Measurements from ENCODE around the gene RABGAP1L. TPM values are rescaled to one million over a fixed set of nuclear protein-coding genes. Genes with fewer than 3 reads are reported as not detected.
"Not testable (repeated sequence)": the region's sequence is repeated elsewhere in the genome, so short reads cannot be mapped to it uniquely, and the experiment has no call there.

Gene RABGAP1L
- total and polyA plus RNA-seq, 4 donors: 4.8 to 53.5 (median 18.8) TPM

GRCh38 chr1:174692313-174692712 is 533.0 kb downstream of the RABGAP1L start:
- H3K27ac ChIP-seq (ENCODE audit: low read depth in 1 of 2, low read length in 2 of 2): no peak overlapping the region
- H3K4me1 ChIP-seq (ENCODE audit: control insufficient read depth in 4 of 4, insufficient read depth in 4 of 4, low read length in 3 of 4): no peaks in the 10 kb centered on the region
- no peak for TF ChIP-seq RXRA (IDR thresholded peaks at IDR 0.05)
- TF ChIP-seq SP1 (IDR thresholded peaks at IDR 0.05): no peak
- TF ChIP-seq ZBTB33 (IDR thresholded peaks at IDR 0.05): no peak
- H3K9me3 ChIP-seq (ENCODE audit: control insufficient read depth in 4 of 4, low read length in 3 of 4): no peaks in the 10 kb centered on the region
- DNase-seq (ENCODE audit: low spot score): no peak
- no peak overlapping the region for H3K9ac ChIP-seq (ENCODE audit: low read depth in 1 of 2, low read length in 2 of 2)
- 97% methylated on average over 1 of the region's 1 CpG for WGBS
- no peaks in the 10 kb centered on the region for H3K36me3 ChIP-seq (ENCODE audit: control insufficient read depth in 4 of 4, insufficient read depth in 3 of 4, low read depth in 1 of 4, low read length in 3 of 4)
- no peak overlapping the region for H3K4me3 ChIP-seq (ENCODE audit: low read depth in 1 of 3, low read length in 3 of 3)
- no peaks in the 10 kb centered on the region for H3K27me3 ChIP-seq (ENCODE audit: control insufficient read depth in 4 of 4, insufficient read depth in 4 of 4, low read length in 3 of 4)

DNA sequence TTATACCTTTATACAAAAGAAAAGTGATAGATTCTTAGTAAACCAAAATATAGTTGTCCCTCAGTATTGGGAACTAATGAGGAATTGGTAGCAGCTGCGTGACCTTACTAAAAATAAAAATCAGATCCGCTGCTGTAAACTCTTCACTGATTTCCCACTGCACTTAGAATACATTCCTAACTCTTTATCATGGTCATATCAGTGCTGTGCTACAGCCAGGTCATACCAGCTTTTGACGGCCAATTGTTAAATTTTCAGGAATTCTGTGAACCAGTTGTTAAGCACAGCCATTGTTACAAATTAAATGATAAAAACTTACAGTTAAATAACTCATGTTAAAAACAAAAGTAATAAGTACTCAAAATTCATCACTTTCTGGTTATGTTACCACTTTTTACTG is 533.8 kb downstream of the RABGAP1L start:
- WGBS: 61% methylated on average over 3 of the region's 3 CpGs
- no peaks in the 10 kb centered on the region for H3K36me3 ChIP-seq (ENCODE audit: control insufficient read depth in 4 of 4, insufficient read depth in 3 of 4, low read depth in 1 of 4, low read length in 3 of 4)
- no peak overlapping the region for H3K9ac ChIP-seq (ENCODE audit: low read depth in 1 of 2, low read length in 2 of 2)
- no peaks in the 10 kb centered on the region for H3K4me1 ChIP-seq (ENCODE audit: control insufficient read depth in 4 of 4, insufficient read depth in 4 of 4, low read length in 3 of 4)
- H3K27me3 ChIP-seq (ENCODE audit: control insufficient read depth in 4 of 4, insufficient read depth in 4 of 4, low read length in 3 of 4): no peaks in the 10 kb centered on the region
- no peaks in the 10 kb centered on the region for H3K9me3 ChIP-seq (ENCODE audit: control insufficient read depth in 4 of 4, low read length in 3 of 4)
- no peak overlapping the region for H3K4me3 ChIP-seq (ENCODE audit: low read depth in 1 of 3, low read length in 3 of 3)
- no peak for DNase-seq (ENCODE audit: low spot score)
- H3K27ac ChIP-seq (ENCODE audit: low read depth in 1 of 2, low read length in 2 of 2): no peak overlapping the region
- no peak for TF ChIP-seq FOXA1 (IDR thresholded peaks at IDR 0.05)
- TF ChIP-seq HNF4G (IDR thresholded peaks at IDR 0.05): no peak
- TF ChIP-seq GABPA (IDR thresholded peaks at IDR 0.05 in 1 of 2, conservative IDR thresholded peaks at IDR 0.05 in 1 of 2): no peak
- no peak for TF ChIP-seq ZBTB33 (IDR thresholded peaks at IDR 0.05)
- no peak for TF ChIP-seq TAF1 (conservative IDR thresholded peaks at IDR 0.05)
- TF ChIP-seq, protein P1, sequence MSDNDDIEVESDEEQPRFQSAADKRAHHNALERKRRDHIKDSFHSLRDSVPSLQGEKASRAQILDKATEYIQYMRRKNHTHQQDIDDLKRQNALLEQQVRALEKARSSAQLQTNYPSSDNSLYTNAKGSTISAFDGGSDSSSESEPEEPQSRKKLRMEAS (IDR thresholded peaks at IDR 0.05): no peak
- no peak for TF ChIP-seq ATF3 (IDR thresholded peaks at IDR 0.05)
- TF ChIP-seq NR2F2 (IDR thresholded peaks at IDR 0.05): no peak
- TF ChIP-seq SP1 (IDR thresholded peaks at IDR 0.05): no peak
- no peak for TF ChIP-seq FOXA2 (IDR thresholded peaks at IDR 0.05)
- no peak for TF ChIP-seq JUND (IDR thresholded peaks at IDR 0.05)
- TF ChIP-seq CTCF (IDR thresholded peaks at IDR 0.05; ENCODE audit: low read depth, low read length, missing input control): no peak
- TF ChIP-seq RAD21 (IDR thresholded peaks at IDR 0.05): no peak
- TF ChIP-seq YY1 (IDR thresholded peaks at IDR 0.05): no peak
- TF ChIP-seq REST (IDR thresholded peaks at IDR 0.05): no peak

- H3K4me3 ChIP-seq (ENCODE audit: low read depth in 1 of 3, low read length in 3 of 3); DNase-seq (ENCODE audit: low spot score); H3K27me3 ChIP-seq (ENCODE audit: control insufficient read depth in 4 of 4, insufficient read depth in 4 of 4, low read length in 3 of 4); H3K27ac ChIP-seq (ENCODE audit: low read depth in 1 of 2, low read length in 2 of 2); H3K9ac ChIP-seq (ENCODE audit: low read depth in 1 of 2, low read length in 2 of 2); H3K4me1 ChIP-seq (ENCODE audit: control insufficient read depth in 4 of 4, insufficient read depth in 4 of 4, low read length in 3 of 4); H3K9me3 ChIP-seq (ENCODE audit: control insufficient read depth in 4 of 4, low read length in 3 of 4); H3K36me3 ChIP-seq (ENCODE audit: control insufficient read depth in 4 of 4, insufficient read depth in 3 of 4, low read depth in 1 of 4, low read length in 3 of 4): not testable (repeated sequence)
These were observed 534.2 kb downstream of the RABGAP1L start for GRCh38 chr1:174693539-174693938.

Data from liver (tissue), 9 donors.